H1 (cell line): ENCODE results near the gene CENPC. TPM values are rescaled to one million over a fixed set of nuclear protein-coding genes. Genes with fewer than 3 reads are reported as not detected.

Experiments
- CTCF ChIA-PET: fragments of 300-600 bp; sonication (Branson Sonifier 250); formaldehyde crosslinking; loops from one replicate; lab custom pipeline; 2021; ENCODE audit not compliant: partially characterized antibody; lab: Charles Lee
- POLR2A ChIA-PET: fragments of 300-600 bp; sonication (Branson Sonifier 250); formaldehyde crosslinking; loops from one replicate; lab custom pipeline; 2021; ENCODE audit warnings: inconsistent platforms; ENCODE audit not compliant: partially characterized antibody; lab: Charles Lee
- DNase-seq, 2 experiments: peaks; one replicate each; pipeline versions ENCODE4 v3.0.0 to v3.0.0-alpha.2; 2010 to 2022; ENCODE audit warnings: low spot score in 2 of 2, low read depth in 1 of 2, mixed read lengths in 1 of 2
- FAIRE-seq: peaks from 2 replicates; lab custom pipeline; 2011; peaks lifted over from hg19 to GRCh38; lab: Jason Lieb, UNC
- H2AFZ ChIP-seq: 2 replicates; pipeline ENCODE4 v1.8.1; 2012; ENCODE audit warnings: low read length, inconsistent platforms
- H2AK5ac ChIP-seq: 2 replicates; pipeline ENCODE4 v1.6.1; 2013; ENCODE audit warnings: low read depth, low read length
- H2BK120ac ChIP-seq: replicated peaks from 2 replicates; pipeline ENCODE3; 2013; ENCODE audit warnings: low read depth, low read length, inconsistent platforms
- H2BK12ac ChIP-seq: 2 replicates; pipeline ENCODE4 v1.6.1; 2013; ENCODE audit warnings: low read depth, low read length
- H2BK15ac ChIP-seq: 2 replicates; pipeline ENCODE4 v1.6.1; 2013; ENCODE audit warnings: low read length
- H2BK20ac ChIP-seq: 2 replicates; pipeline ENCODE4 v1.6.1; 2013; ENCODE audit warnings: low read length
- H2BK5ac ChIP-seq: 2 replicates; pipeline ENCODE4 v1.6.1; 2013; ENCODE audit warnings: low read depth, low read length
- H3K14ac ChIP-seq: 2 replicates; pipeline ENCODE4 v1.6.1; 2013; ENCODE audit warnings: inconsistent platforms; ENCODE audit not compliant: insufficient read length
- H3K18ac ChIP-seq: 2 replicates; pipeline ENCODE4 v1.6.1; 2013; ENCODE audit warnings: low read length; ENCODE audit errors: extremely low read depth
- H3K23ac ChIP-seq: 2 replicates; pipeline ENCODE4 v1.6.1; 2013; ENCODE audit warnings: inconsistent platforms; ENCODE audit not compliant: insufficient read length
- H3K23me2 ChIP-seq: 2 replicates; pipeline ENCODE4 v1.6.1; 2013; ENCODE audit warnings: low read depth, low read length
- H3K27ac ChIP-seq: 2 replicates; pipeline ENCODE4 v1.6.1; 2011; ENCODE audit warnings: low read depth, low read length, inconsistent platforms
- H3K27me3 ChIP-seq, 4 experiments: replicated peaks in 1 of 4; 1 replicate in 1 of 4; 2 replicates in 3 of 4; pipeline versions ENCODE4 v1.6.1 to v1.8.1; 2011 to 2013; ENCODE audit warnings: low read length in 3 of 4, mild to moderate bottlenecking in 3 of 4, inconsistent platforms in 2 of 4, mixed read lengths in 2 of 4, moderate library complexity in 1 of 4; ENCODE audit not compliant: control insufficient read depth in 3 of 4, insufficient read depth in 3 of 4; ENCODE audit errors: extremely low read depth in 1 of 4
- H3K36me3 ChIP-seq, 4 experiments: 2 replicates each; pipeline versions ENCODE4 v1.6.1 to v1.8.1; 2011 to 2013; ENCODE audit warnings: mild to moderate bottlenecking in 4 of 4, low read length in 3 of 4, moderate library complexity in 2 of 4, control low read depth in 1 of 4, inconsistent platforms in 1 of 4; ENCODE audit not compliant: insufficient read depth in 4 of 4, control insufficient read depth in 2 of 4
- H3K4ac ChIP-seq: replicated peaks from 2 replicates; pipeline ENCODE3; 2013; ENCODE audit warnings: low read length, low read depth, mixed read lengths, inconsistent platforms; ENCODE audit not compliant: insufficient read length
- H3K4me1 ChIP-seq, 4 experiments: replicated peaks in 1 of 4; 1 replicate in 1 of 4; 2 replicates in 3 of 4; pipeline versions ENCODE4 v1.6.1 to v1.8.1; 2011 to 2013; ENCODE audit warnings: low read length in 3 of 4, inconsistent platforms in 2 of 4, mixed read lengths in 1 of 4; ENCODE audit not compliant: insufficient read depth in 4 of 4, control insufficient read depth in 3 of 4
- H3K4me2 ChIP-seq, 2 experiments: 2 replicates each; pipeline versions ENCODE4 v1.6.1 to v1.8.1; 2011 to 2013; ENCODE audit warnings: low read depth in 2 of 2, low read length in 2 of 2, control low read depth in 1 of 2, inconsistent platforms in 1 of 2, mild to moderate bottlenecking in 1 of 2; ENCODE audit not compliant: insufficient read depth in 1 of 2
- H3K4me3 ChIP-seq, 4 experiments: fragments of 200-600, 300-600 bp in 1 of 4; sonication (generic), shearing (Covaris generic), sonication (Bioruptor Twin) in 1 of 4; 2 replicates each; pipeline versions ENCODE4 v1.5.1 to v1.8.1; 2011 to 2016; ENCODE audit warnings: low read length in 4 of 4, low read depth in 3 of 4, control low read depth in 2 of 4, inconsistent platforms in 2 of 4, mild to moderate bottlenecking in 2 of 4, mixed read lengths in 1 of 4, moderate library complexity in 1 of 4; ENCODE audit not compliant: insufficient read depth in 2 of 4; ENCODE audit errors: extremely low read depth in 1 of 4
- H3K56ac ChIP-seq: replicated peaks from 2 replicates; pipeline ENCODE3; 2013; ENCODE audit warnings: low read depth, mild to moderate bottlenecking, mixed read lengths, low read length, inconsistent platforms; ENCODE audit not compliant: insufficient read length
- H3K79me1 ChIP-seq: 2 replicates; pipeline ENCODE4 v1.6.1; 2013; ENCODE audit warnings: low read depth, low read length, control low read depth
- H3K79me2 ChIP-seq, 2 experiments: 2 replicates each; pipeline versions ENCODE4 v1.6.1 to v1.8.1; 2012 to 2013; ENCODE audit warnings: low read length in 2 of 2, mild to moderate bottlenecking in 2 of 2, inconsistent platforms in 1 of 2; ENCODE audit not compliant: insufficient read depth in 2 of 2, control insufficient read depth in 1 of 2
- H3K9ac ChIP-seq, 4 experiments: replicated peaks in 1 of 4; 1 replicate in 1 of 4; 2 replicates in 3 of 4; pipeline versions ENCODE4 v1.6.1 to v1.8.1; 2011 to 2013; ENCODE audit warnings: low read depth in 3 of 4, low read length in 3 of 4, control low read depth in 2 of 4, mild to moderate bottlenecking in 2 of 4, moderate library complexity in 2 of 4, inconsistent platforms in 1 of 4; ENCODE audit errors: extremely low read depth in 1 of 4
- H3K9me3 ChIP-seq, 2 experiments: 2 replicates each; pipeline versions ENCODE4 v1.6.1 to v1.8.1; 2012 to 2013; ENCODE audit warnings: mild to moderate bottlenecking in 2 of 2, moderate library complexity in 2 of 2, control low read depth in 1 of 2, inconsistent platforms in 1 of 2, low read depth in 1 of 2, low read length in 1 of 2, mixed read lengths in 1 of 2; ENCODE audit not compliant: insufficient read depth in 2 of 2
- H4K20me1 ChIP-seq, 2 experiments: replicated peaks in 1 of 2; 2 replicates each; pipeline versions ENCODE3 to v1.8.1; 2011 to 2013; ENCODE audit warnings: inconsistent platforms in 2 of 2, low read length in 2 of 2, mild to moderate bottlenecking in 1 of 2; ENCODE audit not compliant: insufficient read depth in 2 of 2, control insufficient read depth in 1 of 2
- H4K5ac ChIP-seq: 2 replicates; pipeline ENCODE4 v1.6.1; 2013; ENCODE audit warnings: low read length, low read depth, mixed read lengths, inconsistent platforms; ENCODE audit not compliant: insufficient read length
- H4K8ac ChIP-seq: 2 replicates; pipeline ENCODE4 v1.8.0; 2013; ENCODE audit warnings: mild to moderate bottlenecking, moderate library complexity, low read length, inconsistent platforms; ENCODE audit not compliant: insufficient read depth; ENCODE audit errors: extremely low read depth
- H4K91ac ChIP-seq: replicated peaks from 2 replicates; pipeline ENCODE3; 2013; ENCODE audit warnings: low read length, mixed read lengths, inconsistent platforms; ENCODE audit not compliant: insufficient read length
- HDAC2 ChIP-seq, 2 experiments: fragments of 300-600 bp in 1 of 2; sonication (generic) in 1 of 2; IDR thresholded peaks; 2 replicates each; pipeline ENCODE4 v1.6.1; 2011 to 2012; ENCODE audit warnings: low read depth in 2 of 2, low read length in 2 of 2, mild to moderate bottlenecking in 2 of 2, moderate library complexity in 2 of 2, borderline replicate concordance in 1 of 2, inconsistent platforms in 1 of 2
- JUN ChIP-seq: IDR thresholded peaks from 2 replicates; pipeline ENCODE4 v1.6.1; 2011; ENCODE audit warnings: low read depth, mild to moderate bottlenecking, improper control_type of control experiment, low read length
- SIRT6 ChIP-seq: IDR thresholded peaks from one replicate; pipeline ENCODE4 v1.7.1; 2012; ENCODE audit warnings: low read length, inconsistent platforms
- TAF7 ChIP-seq: optimal IDR thresholded peaks from 2 replicates; pipeline ENCODE3; 2011; ENCODE audit warnings: low read depth, mild to moderate bottlenecking, inconsistent platforms, low read length, moderate library complexity, borderline replicate concordance
- WGBS, 2 experiments: shearing (Covaris generic) in 1 of 2; methylation state at CpG; one replicate each; pipeline versions ENCODE4 v1.1.6 to v1.1.7; 2013 to 2015; ENCODE audit warnings: low lambda C conversion rate in 2 of 2, mixed read lengths in 2 of 2, inconsistent platforms in 1 of 2, low coverage in 1 of 2, missing lambda C conversion rate in 1 of 2; ENCODE audit not compliant: insufficient replicate concordance in 2 of 2, insufficient coverage in 1 of 2, insufficient read length in 1 of 2; ENCODE audit errors: extremely low coverage in 1 of 2, missing lambda C conversion rate in 1 of 2; 5-methylcytosine and 5-hydroxymethylcytosine counted together
- polyA plus RNA-seq, 7 experiments: library from polyadenylated mRNA; depleted of rRNA in 3 of 7; stranded (reverse) in 5 of 7; unstranded in 2 of 7; fragments of >200 nt in 5 of 7; fragments of 200-250 nt in 2 of 7; gene quantifications; 1 replicate in 5 of 7; 2 replicates in 1 of 7; 4 replicates in 1 of 7; pipeline versions ENCODE4 v1.2.1 to v1.2.3, GENCODE V29; 2011 to 2013; ENCODE audit warnings: missing spikeins in 2 of 7, mixed read lengths in 2 of 7
- total RNA-seq: library from RNA; stranded (reverse); fragmentation: NEBNext Ultra II Directional; extraction: Animal tissue kit (Norgen Biotek cat#: 25700); gene quantifications from 2 replicates; pipeline ENCODE4 v1.2.1, GENCODE V29; 2021

The CENPC gene
- total and polyA plus RNA-seq, 2 of the 8 experiments (the other 6 are each of a cell fraction or from before 2014, with no cell fraction given) = 2.8 to 15.7 TPM

- H3K9ac ChIP-seq = no peak overlapping the region
- ChIA-PET POLR2A (no interaction called here), CTCF (no interaction called here)
- no peak overlapping the region for H3K4ac ChIP-seq
- H3K23me2 ChIP-seq = no peaks in the 10 kb centered on the region; the same call in 1 of the 2 replicates
- no peak overlapping the region for H3K14ac ChIP-seq
- H3K18ac ChIP-seq = no peak overlapping the region
- FAIRE-seq (no peak), DNase-seq (no peak)
- no peak overlapping the region for H2BK15ac ChIP-seq
- H2BK12ac ChIP-seq = no peak overlapping the region
- peaks cover 0 to 4% (median 0%) of the 10 kb centered on the region in 4 experiments; a peak in 3 of 8 replicates for H3K36me3 ChIP-seq
- H2BK20ac ChIP-seq = no peak overlapping the region
- H3K4me2 ChIP-seq = no peak overlapping the region
- H3K9me3 ChIP-seq = peaks cover 0 to 4% of the 10 kb centered on the region in 2 experiments; a peak in 1 of 4 replicates
- H4K5ac ChIP-seq = no peak overlapping the region
- H2BK5ac ChIP-seq = no peak overlapping the region
- no peak overlapping the region for H3K4me3 ChIP-seq
- no peak overlapping the region for H3K23ac ChIP-seq
- no peaks in the 10 kb centered on the region for H3K79me2 ChIP-seq
- H2AK5ac ChIP-seq = no peak overlapping the region
- H2AFZ ChIP-seq = no peak overlapping the region
- H4K20me1 ChIP-seq = peaks cover 0 to 2% of the 10 kb centered on the region in 2 experiments
- H3K27ac ChIP-seq = no peak overlapping the region
- H2BK120ac ChIP-seq = no peak overlapping the region
- no peak overlapping the region for H4K8ac ChIP-seq
- H3K4me1 ChIP-seq = no peaks in the 10 kb centered on the region
- no peak overlapping the region for H3K56ac ChIP-seq
- no peaks in the 10 kb centered on the region for H3K79me1 ChIP-seq
- H3K27me3 ChIP-seq = no peaks in the 10 kb centered on the region
- no peak overlapping the region for H4K91ac ChIP-seq
- 90% methylated on average over 2 of the region's 2 CpGs; no CpG with 5 or more reads in 1 of the 2 experiments for WGBS, 2 experiments
- TF ChIP-seq HDAC2 (IDR thresholded peaks at IDR 0.05; ENCODE audit: borderline replicate concordance in 1 of 2, low read depth in 2 of 2, low read length in 2 of 2) (no peak), JUN (no peak), TAF7 (no peak), SIRT6 (no peak)
Measured at GRCh38 chr4:67460574-67460973, 84.7 kb downstream of the CENPC start.
